Panc1 (cell line): ENCODE results near the gene CASP2.

Experiments used
- CTCF ChIP-seq: fragments of 450-650 bp; IDR thresholded peaks from 2 replicates; pipeline ENCODE4 v1.5.1; 2017; ENCODE audit warnings: mild to moderate bottlenecking
- REST ChIP-seq, 2 experiments: IDR thresholded peaks; 2 replicates each; pipeline ENCODE4 v1.6.1; 2011 to 2012; ENCODE audit warnings: low read depth in 2 of 2, control low read depth in 1 of 2, low read length in 1 of 2, mild to moderate bottlenecking in 1 of 2, moderate library complexity in 1 of 2; ENCODE audit not compliant: insufficient read depth in 1 of 2

GRCh38 chr7:143284591-143285469 lies 3.3 kb upstream of the CASP2 start, which contains the start of gene TMEM139:
- TF ChIP-seq CTCF (no peak), REST (IDR thresholded peaks at IDR 0.05; ENCODE audit: insufficient read depth in 1 of 2, low read depth in 2 of 2, low read length in 1 of 2) (no peak)
